Measurements from ENCODE around the gene COX17.

GRCh38 chr3:119697394-119697793 lies 20.2 kb upstream of the COX17 start:
- no peak for TF ChIP-seq CTCF (IDR thresholded peaks at IDR 0.05)
- TF ChIP-seq POLR2A (IDR thresholded peaks at IDR 0.05) = no peak
- no peak for TF ChIP-seq EP300 (IDR thresholded peaks at IDR 0.05)
- no peak for TF ChIP-seq POLR2AphosphoS5 (IDR thresholded peaks at IDR 0.05)

Measured in gastroesophageal sphincter (tissue), 3 donors.